HEK293T (cell line): ENCODE data around the gene HOXB6.

Experiments used
- ARNT ChIP-seq: fragments of 450-650 bp; IDR thresholded peaks from 2 replicates; pipeline ENCODE4 v1.6.1; 2017; ENCODE audit warnings: mild to moderate bottlenecking
- BHLHE40 ChIP-seq: fragments of 450-650 bp; IDR thresholded peaks from 2 replicates; pipeline ENCODE4 v1.6.1; 2016; ENCODE audit warnings: mild to moderate bottlenecking, moderate library complexity, borderline replicate concordance
- CTBP1 ChIP-seq: fragments of 450-650 bp; IDR thresholded peaks from 2 replicates; pipeline ENCODE4 v1.6.1; 2016; ENCODE audit warnings: borderline replicate concordance
- ELF4 ChIP-seq: fragments of 450-650 bp; IDR thresholded peaks from 2 replicates; pipeline ENCODE4 v1.6.1; 2017; ENCODE audit warnings: antibody characterized with exemption
- FOXM1 ChIP-seq: fragments of 450-650 bp; IDR thresholded peaks from 2 replicates; pipeline ENCODE4 v1.6.1; 2017; ENCODE audit warnings: mild to moderate bottlenecking, borderline replicate concordance
- HDGF ChIP-seq: fragments of 450-650 bp; IDR thresholded peaks from 2 replicates; pipeline ENCODE4 v1.6.1; 2017; ENCODE audit warnings: antibody characterized with exemption, borderline replicate concordance
- L3MBTL2 ChIP-seq: fragments of 450-650 bp; conservative IDR thresholded peaks from 2 replicates; pipeline ENCODE4 v1.6.1; 2016; ENCODE audit warnings: mild to moderate bottlenecking
- LEF1 ChIP-seq: fragments of 450-650 bp; IDR thresholded peaks from 2 replicates; pipeline ENCODE4 v1.6.1; 2017; ENCODE audit warnings: mild to moderate bottlenecking, borderline replicate concordance
- SP1 ChIP-seq: fragments of 450-650 bp; IDR thresholded peaks from 2 replicates; pipeline ENCODE4 v1.6.1; 2017
- SUZ12 ChIP-seq: fragments of 450-650 bp; IDR thresholded peaks from 2 replicates; pipeline ENCODE4 v1.6.1; 2016; ENCODE audit warnings: mild to moderate bottlenecking
- TARDBP ChIP-seq: fragments of 450-650 bp; IDR thresholded peaks from 2 replicates; pipeline ENCODE4 v1.6.1; 2016
- ZNF384 ChIP-seq: fragments of 450-650 bp; IDR thresholded peaks from 2 replicates; pipeline ENCODE4 v1.6.1; 2016

GRCh38 chr17:48636177-48637018 lies 31.6 kb upstream of the HOXB6 start:
- TF ChIP-seq ZNF384 (peak; percentile 92), LEF1 (no peak), HDGF (no peak), ARNT (no peak), CTBP1 (no peak), SP1 (no peak), ELF4 (no peak), TARDBP (no peak), FOXM1 (no peak), SUZ12 (no peak), BHLHE40 (no peak), L3MBTL2 (no peak)
